HepG2 (cell line): Measurements from ENCODE around the gene CHRD. TPM values are rescaled to one million over a fixed set of nuclear protein-coding genes. Genes with fewer than 3 reads are reported as not detected.
A peak's percentile ranks its signal among the peaks of the same experiment; 100 is the strongest.

Experiments
- CCDC6 ChIP-seq: sonication (generic); formaldehyde crosslinking; IDR thresholded peaks from 2 replicates; pipeline ENCODE4 v1.8.1; 2022; ENCODE audit warnings: mild to moderate bottlenecking, missing genetic modification reagents, moderate library complexity
- GPN1 ChIP-seq: sonication (generic); formaldehyde crosslinking; IDR thresholded peaks from 2 replicates; pipeline ENCODE4 v1.5.1; 2020; ENCODE audit warnings: missing genetic modification reagents, borderline replicate concordance
- HMG20B ChIP-seq: conservative IDR thresholded peaks from 2 replicates; pipeline ENCODE4 v1.6.1; 2016; ENCODE audit warnings: missing genetic modification reagents, missing compliant biosample characterization
- JUN ChIP-seq: sonication (generic); formaldehyde crosslinking; IDR thresholded peaks from 2 replicates; pipeline ENCODE4 v1.4.0; 2020; ENCODE audit warnings: mild to moderate bottlenecking, missing genetic modification reagents
- KLF13 ChIP-seq: sonication (generic); formaldehyde crosslinking; IDR thresholded peaks from 2 replicates; pipeline ENCODE4 v1.4.0; 2020; ENCODE audit warnings: mild to moderate bottlenecking, missing genetic modification reagents
- KLF15 ChIP-seq: sonication (generic); formaldehyde crosslinking; IDR thresholded peaks from 2 replicates; pipeline ENCODE4 v1.8.1; 2023; ENCODE audit warnings: borderline replicate concordance, mild to moderate bottlenecking, inconsistent platforms, missing genetic modification reagents, mixed read lengths
- MED8 ChIP-seq: sonication (generic); formaldehyde crosslinking; IDR thresholded peaks from 2 replicates; pipeline ENCODE4 v1.8.1; 2023; ENCODE audit warnings: mild to moderate bottlenecking, missing genetic modification reagents; ENCODE audit not compliant: insufficient replicate concordance
- MTF2 ChIP-seq: sonication (generic); formaldehyde crosslinking; IDR thresholded peaks from 2 replicates; pipeline ENCODE4 v1.5.0; 2020; ENCODE audit warnings: missing genetic modification reagents, borderline replicate concordance
- NFYC ChIP-seq: IDR thresholded peaks from 2 replicates; pipeline ENCODE4 v1.6.1; 2016; ENCODE audit warnings: missing genetic modification reagents, missing compliant biosample characterization
- POGZ ChIP-seq: sonication (generic); formaldehyde crosslinking; IDR thresholded peaks from 2 replicates; pipeline ENCODE4 v1.4.0; 2020; ENCODE audit warnings: mild to moderate bottlenecking, missing genetic modification reagents
- RBM39 ChIP-seq: fragments of 200-400 bp; formaldehyde crosslinking; IDR thresholded peaks from one replicate; pipeline ENCODE4 v1.6.1; 2018; ENCODE audit warnings: antibody characterized with exemption, mild to moderate bottlenecking, low read depth, low read length; ENCODE audit not compliant: poor library complexity, severe bottlenecking
- SRY ChIP-seq: sonication (generic); formaldehyde crosslinking; IDR thresholded peaks from 2 replicates; pipeline ENCODE4 v1.8.0; 2022; ENCODE audit warnings: mild to moderate bottlenecking, missing genetic modification reagents
- TRIM24 ChIP-seq: sonication (generic); formaldehyde crosslinking; IDR thresholded peaks from 2 replicates; pipeline ENCODE4 v1.8.0; 2022; ENCODE audit warnings: mild to moderate bottlenecking, missing genetic modification reagents
- XRCC5 ChIP-seq: fragments of 200-400 bp; formaldehyde crosslinking; optimal IDR thresholded peaks from 2 replicates; pipeline ENCODE3; 2017; ENCODE audit warnings: mild to moderate bottlenecking, low read length
- ZBTB21 ChIP-seq: sonication (generic); formaldehyde crosslinking; IDR thresholded peaks from 2 replicates; pipeline ENCODE4 v1.4.0; 2020; ENCODE audit warnings: missing genetic modification reagents
- ZNF180 ChIP-seq: sonication (generic); formaldehyde crosslinking; IDR thresholded peaks from 2 replicates; pipeline ENCODE4 v1.4.0; 2020; ENCODE audit warnings: low read depth, missing genetic modification reagents, borderline replicate concordance
- ZNF337 ChIP-seq: sonication (generic); formaldehyde crosslinking; IDR thresholded peaks from 2 replicates; pipeline ENCODE4 v1.5.1; 2020; ENCODE audit warnings: missing genetic modification reagents, low read depth, mild to moderate bottlenecking, borderline replicate concordance
- ZNF552 ChIP-seq: sonication (generic); formaldehyde crosslinking; IDR thresholded peaks from 2 replicates; pipeline ENCODE4 v1.9.0; 2022; ENCODE audit warnings: missing genetic modification reagents, mild to moderate bottlenecking, borderline replicate concordance
- ZNF614 ChIP-seq: IDR thresholded peaks from 2 replicates; pipeline ENCODE4 v1.6.1; 2018; ENCODE audit warnings: missing biosample characterization, missing genetic modification reagents, inconsistent platforms, borderline replicate concordance
- ZNF761 ChIP-seq: sonication (generic); formaldehyde crosslinking; conservative IDR thresholded peaks from 2 replicates; pipeline ENCODE4 v1.4.0; 2020; ENCODE audit warnings: mild to moderate bottlenecking, missing genetic modification reagents
- ZZZ3 ChIP-seq: sonication (generic); formaldehyde crosslinking; IDR thresholded peaks from 2 replicates; pipeline ENCODE4 v1.4.0; 2020; ENCODE audit warnings: missing genetic modification reagents, mild to moderate bottlenecking, borderline replicate concordance
- polyA plus RNA-seq, 8 experiments: library from polyadenylated mRNA; depleted of rRNA in 3 of 8; stranded (reverse) in 7 of 8; unstranded in 1 of 8; fragments of >200 nt; fragmentation: Illumina TruSeq in 4 of 8; extraction: Trizol in 4 of 8; gene quantifications; 2 replicates each; pipeline versions ENCODE4 v1.2.1 to v1.2.3, GENCODE V29; 2011 to 2016; ENCODE audit warnings: low read depth in 4 of 8, missing spikeins in 1 of 8, mixed read lengths in 1 of 8; ENCODE audit not compliant: insufficient read depth in 1 of 8
- total RNA-seq, 5 experiments: library from RNA; depleted of rRNA; stranded (reverse); fragments of >200 nt; fragmentation: Illumina TruSeq; extraction: Trizol; gene quantifications; 2 replicates each; pipeline ENCODE4 v1.2.3, GENCODE V29; 2016; ENCODE audit warnings: low read depth in 1 of 5
- TF ChIP-seq, protein P1 (sequence below): IDR thresholded peaks from 2 replicates; pipeline ENCODE4 v1.6.1; 2016
- TF ChIP-seq, protein P2 (sequence below): sonication (generic); formaldehyde crosslinking; IDR thresholded peaks from 2 replicates; pipeline ENCODE4 v1.9.0; 2021; ENCODE audit warnings: missing genetic modification reagents, borderline replicate concordance
- TF ChIP-seq, protein P3 (sequence below): sonication (generic); formaldehyde crosslinking; IDR thresholded peaks from 2 replicates; pipeline ENCODE4 v1.4.0; 2020; ENCODE audit warnings: missing genetic modification reagents
- TF ChIP-seq, protein P4 (sequence below): sonication (generic); formaldehyde crosslinking; IDR thresholded peaks from 2 replicates; pipeline ENCODE4 v1.5.0; 2020; ENCODE audit warnings: missing genetic modification reagents

CHRD gene
- total and polyA plus RNA-seq, 2 of the 13 experiments (the other 11 are each of a cell fraction or from before 2014, with no cell fraction given) = 22.2 to 35.2 TPM

GRCh38 chr3:184377882-184378445 lies 1.9 kb upstream of the CHRD start, which contains the start of gene THPO (continued):
- no peak for TF ChIP-seq MED8
- no peak for TF ChIP-seq TRIM24 (CRISPR knock-in tag)
- TF ChIP-seq JUN = no peak
- peak; percentile 57 for TF ChIP-seq XRCC5
- no peak for TF ChIP-seq ZNF337
- TF ChIP-seq ZNF614 (CRISPR knock-in tag) = 0 out of 2 replicates have a peak, but pooled peaks have one; percentile 42
- TF ChIP-seq KLF13 (CRISPR knock-in tag) = no peak
- TF ChIP-seq, protein P1, sequence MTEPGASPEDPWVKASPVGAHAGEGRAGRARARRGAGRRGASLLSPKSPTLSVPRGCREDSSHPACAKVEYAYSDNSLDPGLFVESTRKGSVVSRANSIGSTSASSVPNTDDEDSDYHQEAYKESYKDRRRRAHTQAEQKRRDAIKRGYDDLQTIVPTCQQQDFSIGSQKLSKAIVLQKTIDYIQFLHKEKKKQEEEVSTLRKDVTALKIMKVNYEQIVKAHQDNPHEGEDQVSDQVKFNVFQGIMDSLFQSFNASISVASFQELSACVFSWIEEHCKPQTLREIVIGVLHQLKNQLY (CRISPR knock-in tag) = no peak
- TF ChIP-seq HMG20B = no peak; the same call in 1 of the 2 replicates
- peak; percentile 43; the same call in 1 of the 2 replicates for TF ChIP-seq ZBTB21 (CRISPR knock-in tag)
- no peak; the same call in 1 of the 2 replicates for TF ChIP-seq ZNF552 (CRISPR knock-in tag)
- TF ChIP-seq, protein P2, sequence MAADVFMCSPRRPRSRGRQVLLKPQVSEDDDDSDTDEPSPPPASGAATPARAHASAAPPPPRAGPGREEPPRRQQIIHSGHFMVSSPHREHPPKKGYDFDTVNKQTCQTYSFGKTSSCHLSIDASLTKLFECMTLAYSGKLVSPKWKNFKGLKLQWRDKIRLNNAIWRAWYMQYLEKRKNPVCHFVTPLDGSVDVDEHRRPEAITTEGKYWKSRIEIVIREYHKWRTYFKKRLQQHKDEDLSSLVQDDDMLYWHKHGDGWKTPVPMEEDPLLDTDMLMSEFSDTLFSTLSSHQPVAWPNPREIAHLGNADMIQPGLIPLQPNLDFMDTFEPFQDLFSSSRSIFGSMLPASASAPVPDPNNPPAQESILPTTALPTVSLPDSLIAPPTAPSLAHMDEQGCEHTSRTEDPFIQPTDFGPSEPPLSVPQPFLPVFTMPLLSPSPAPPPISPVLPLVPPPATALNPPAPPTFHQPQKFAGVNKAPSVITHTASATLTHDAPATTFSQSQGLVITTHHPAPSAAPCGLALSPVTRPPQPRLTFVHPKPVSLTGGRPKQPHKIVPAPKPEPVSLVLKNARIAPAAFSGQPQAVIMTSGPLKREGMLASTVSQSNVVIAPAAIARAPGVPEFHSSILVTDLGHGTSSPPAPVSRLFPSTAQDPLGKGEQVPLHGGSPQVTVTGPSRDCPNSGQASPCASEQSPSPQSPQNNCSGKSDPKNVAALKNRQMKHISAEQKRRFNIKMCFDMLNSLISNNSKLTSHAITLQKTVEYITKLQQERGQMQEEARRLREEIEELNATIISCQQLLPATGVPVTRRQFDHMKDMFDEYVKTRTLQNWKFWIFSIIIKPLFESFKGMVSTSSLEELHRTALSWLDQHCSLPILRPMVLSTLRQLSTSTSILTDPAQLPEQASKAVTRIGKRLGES (CRISPR knock-in tag) = no peak
- TF ChIP-seq ZNF180 (CRISPR knock-in tag) = no peak
- TF ChIP-seq, protein P3, sequence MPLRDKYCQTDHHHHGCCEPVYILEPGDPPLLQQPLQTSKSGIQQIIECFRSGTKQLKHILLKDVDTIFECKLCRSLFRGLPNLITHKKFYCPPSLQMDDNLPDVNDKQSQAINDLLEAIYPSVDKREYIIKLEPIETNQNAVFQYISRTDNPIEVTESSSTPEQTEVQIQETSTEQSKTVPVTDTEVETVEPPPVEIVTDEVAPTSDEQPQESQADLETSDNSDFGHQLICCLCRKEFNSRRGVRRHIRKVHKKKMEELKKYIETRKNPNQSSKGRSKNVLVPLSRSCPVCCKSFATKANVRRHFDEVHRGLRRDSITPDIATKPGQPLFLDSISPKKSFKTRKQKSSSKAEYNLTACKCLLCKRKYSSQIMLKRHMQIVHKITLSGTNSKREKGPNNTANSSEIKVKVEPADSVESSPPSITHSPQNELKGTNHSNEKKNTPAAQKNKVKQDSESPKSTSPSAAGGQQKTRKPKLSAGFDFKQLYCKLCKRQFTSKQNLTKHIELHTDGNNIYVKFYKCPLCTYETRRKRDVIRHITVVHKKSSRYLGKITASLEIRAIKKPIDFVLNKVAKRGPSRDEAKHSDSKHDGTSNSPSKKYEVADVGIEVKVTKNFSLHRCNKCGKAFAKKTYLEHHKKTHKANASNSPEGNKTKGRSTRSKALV (CRISPR knock-in tag) = no peak
- peak; percentile 20; the same call in 1 of the 2 replicates for TF ChIP-seq CCDC6 (CRISPR knock-in tag)
- TF ChIP-seq KLF15 (CRISPR knock-in tag) = peak; percentile 51; the same call in 1 of the 2 replicates
- 0 out of 2 replicates have a peak, but pooled peaks have one; percentile 58 for TF ChIP-seq ZNF761
- TF ChIP-seq POGZ (CRISPR knock-in tag) = no peak
- peak; percentile 66; the same call in 1 of the 2 replicates for TF ChIP-seq SRY (CRISPR knock-in tag)
- TF ChIP-seq RBM39 = peak; percentile 83
- TF ChIP-seq MTF2 (CRISPR knock-in tag) = no peak
- peak; percentile 33; the same call in 1 of the 2 replicates for TF ChIP-seq ZZZ3 (CRISPR knock-in tag)
- no peak for TF ChIP-seq GPN1 (CRISPR knock-in tag)
- TF ChIP-seq NFYC (CRISPR knock-in tag) = peak; percentile 83
- TF ChIP-seq, protein P4, sequence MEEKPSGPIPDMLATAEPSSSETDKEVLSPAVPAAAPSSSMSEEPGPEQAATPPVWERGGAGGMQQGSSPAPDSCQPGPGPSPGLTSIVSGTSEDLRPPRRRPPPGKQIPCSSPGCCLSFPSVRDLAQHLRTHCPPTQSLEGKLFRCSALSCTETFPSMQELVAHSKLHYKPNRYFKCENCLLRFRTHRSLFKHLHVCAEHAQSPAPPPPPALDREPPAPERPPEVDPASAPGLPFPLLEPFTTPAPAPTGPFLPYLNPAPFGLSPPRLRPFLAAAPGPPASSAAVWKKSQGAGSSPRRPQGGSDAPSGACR (CRISPR knock-in tag) = 0 out of 2 replicates have a peak, but pooled peaks have one; percentile 60
